IMR-90 (cell line): ENCODE results near the gene LDLRAD3. TPM values are rescaled to one million over a fixed set of nuclear protein-coding genes. Genes with fewer than 3 reads are reported as not detected.

Experiments
- ATAC-seq: fragments of 200-7000 bp; cut with Tn5 transposase; 2 replicates; pipeline ENCODE4 v1.9.1; 2020; ENCODE audit warnings: low read depth, mild to moderate bottlenecking, moderate library complexity
- BruUV-seq: library from RNA; stranded (reverse); fragments of 400-500 nt; replicated peaks from 2 replicates; lab custom pipeline; 2021; lab: Mats Ljungman, UMichigan
- CTCF ChIA-PET: fragments of 300-600 bp; formaldehyde crosslinking; extraction: SDS; loops from one replicate; lab custom pipeline; 2021; ENCODE audit warnings: antibody characterized with exemption; lab: Yijun Ruan, JAX
- POLR2A ChIA-PET: fragments of 300-600 bp; sonication (Branson Sonifier 250); formaldehyde crosslinking; loops from one replicate; lab custom pipeline; 2022; ENCODE audit warnings: antibody characterized with exemption; ENCODE audit not compliant: unreplicated experiment; lab: Charles Lee
- DNase-seq: peaks from one replicate; pipeline ENCODE4 v3.0.0; 2013
- H2AFZ ChIP-seq: replicated peaks from 2 replicates; pipeline ENCODE3; 2013; ENCODE audit warnings: low read length, mild to moderate bottlenecking; ENCODE audit not compliant: poor library complexity
- H2AK5ac ChIP-seq: 2 replicates; pipeline ENCODE4 v1.6.1; 2013; ENCODE audit warnings: low read depth, low read length, inconsistent platforms
- H2AK9ac ChIP-seq: replicated peaks from 2 replicates; pipeline ENCODE3; 2013; ENCODE audit warnings: mild to moderate bottlenecking, low read depth, low read length, moderate library complexity; ENCODE audit not compliant: poor library complexity
- H2BK120ac ChIP-seq: 2 replicates; pipeline ENCODE4 v1.6.1; 2013; ENCODE audit warnings: low read depth, low read length, inconsistent platforms
- H2BK15ac ChIP-seq: 3 replicates; pipeline ENCODE4 v1.6.1; 2013; ENCODE audit warnings: low read depth, low read length, inconsistent platforms
- H2BK20ac ChIP-seq: 2 replicates; pipeline ENCODE4 v1.6.1; 2013; ENCODE audit warnings: low read depth, mild to moderate bottlenecking, inconsistent platforms, low read length, moderate library complexity
- H2BK5ac ChIP-seq: 2 replicates; pipeline ENCODE4 v1.6.1; 2013; ENCODE audit warnings: mild to moderate bottlenecking, low read depth, low read length, inconsistent platforms; ENCODE audit not compliant: poor library complexity, severe bottlenecking
- H3K14ac ChIP-seq: replicated peaks from 2 replicates; pipeline ENCODE4 v1.6.1; 2013; ENCODE audit warnings: low read depth, low read length, inconsistent platforms
- H3K18ac ChIP-seq: 2 replicates; pipeline ENCODE4 v1.6.1; 2013; ENCODE audit warnings: low read depth, low read length, control low read depth
- H3K23ac ChIP-seq: 2 replicates; pipeline ENCODE4 v1.6.1; 2013; ENCODE audit warnings: low read depth, low read length, inconsistent platforms
- H3K27ac ChIP-seq: 2 replicates; pipeline ENCODE4 v1.5.1; 2013; ENCODE audit warnings: mild to moderate bottlenecking, control low read depth, low read length; ENCODE audit not compliant: insufficient read depth
- H3K27me3 ChIP-seq: 2 replicates; pipeline ENCODE4 v1.6.1; 2013; ENCODE audit warnings: low read length; ENCODE audit not compliant: control insufficient read depth, insufficient read depth
- H3K36me3 ChIP-seq: 2 replicates; pipeline ENCODE4 v1.6.1; 2013; ENCODE audit warnings: low read length, mixed read lengths; ENCODE audit not compliant: control insufficient read depth, insufficient read depth
- H3K4ac ChIP-seq: 2 replicates; pipeline ENCODE4 v1.6.1; 2013; ENCODE audit warnings: low read depth, low read length, inconsistent platforms
- H3K4me1 ChIP-seq: 2 replicates; pipeline ENCODE4 v1.6.1; 2013; ENCODE audit warnings: low read length, mixed read lengths; ENCODE audit not compliant: control insufficient read depth, insufficient read depth
- H3K4me2 ChIP-seq: 2 replicates; pipeline ENCODE4 v1.6.1; 2013; ENCODE audit warnings: low read depth, mild to moderate bottlenecking, control low read depth, low read length, moderate library complexity
- H3K4me3 ChIP-seq: 2 replicates; pipeline ENCODE4 v1.5.1; 2013; ENCODE audit warnings: low read depth, mild to moderate bottlenecking, control low read depth, low read length, moderate library complexity; ENCODE audit not compliant: insufficient read depth
- H3K56ac ChIP-seq: 2 replicates; pipeline ENCODE4 v1.6.1; 2013; ENCODE audit warnings: low read length, inconsistent platforms; ENCODE audit not compliant: insufficient read depth; ENCODE audit errors: extremely low read depth
- H3K79me1 ChIP-seq, 2 experiments: 2 replicates each; pipeline ENCODE4 v1.6.1; 2013; ENCODE audit warnings: low read length in 2 of 2, inconsistent platforms in 1 of 2, low read depth in 1 of 2
- H3K9ac ChIP-seq: 2 replicates; pipeline ENCODE4 v1.6.1; 2013; ENCODE audit warnings: low read depth, low read length, control low read depth
- H3K9me1 ChIP-seq: 2 replicates; pipeline ENCODE4 v1.6.1; 2013; ENCODE audit warnings: low read length, inconsistent platforms; ENCODE audit not compliant: insufficient read depth
- H3K9me3 ChIP-seq: 2 replicates; pipeline ENCODE4 v1.6.1; 2013; ENCODE audit warnings: low read length; ENCODE audit not compliant: control insufficient read depth, insufficient read depth
- H4K20me1 ChIP-seq: 2 replicates; pipeline ENCODE4 v1.6.1; 2013; ENCODE audit warnings: low read length, inconsistent platforms; ENCODE audit not compliant: insufficient read depth
- H4K5ac ChIP-seq: 2 replicates; pipeline ENCODE4 v1.6.1; 2013; ENCODE audit warnings: mild to moderate bottlenecking, low read depth, low read length, control low read depth
- H4K8ac ChIP-seq, 2 experiments: 2 replicates each; pipeline ENCODE4 v1.6.1; 2013; ENCODE audit warnings: low read depth in 2 of 2, low read length in 2 of 2, control low read depth in 1 of 2, inconsistent platforms in 1 of 2
- H4K91ac ChIP-seq: 2 replicates; pipeline ENCODE4 v1.6.1; 2013; ENCODE audit warnings: low read depth, low read length, inconsistent platforms; ENCODE audit not compliant: insufficient read depth
- BHLHE40 ChIP-seq: fragments of 150-350 bp; IDR thresholded peaks from 2 replicates; pipeline ENCODE4 v1.6.1; 2016; ENCODE audit warnings: mild to moderate bottlenecking, low read depth, low read length
- CEBPB ChIP-seq: IDR thresholded peaks from 2 replicates; pipeline ENCODE4 v1.6.1; 2012; ENCODE audit warnings: low read depth, low read length, improper control_type of control experiment
- MXI1 ChIP-seq: IDR thresholded peaks from 2 replicates; pipeline ENCODE4 v1.6.1; 2012; ENCODE audit warnings: low read depth, mild to moderate bottlenecking, low read length, moderate library complexity, borderline replicate concordance
- NFE2L2 ChIP-seq: fragments of 150-350 bp; IDR thresholded peaks from 2 replicates; pipeline ENCODE4 v1.6.1; 2016; ENCODE audit warnings: low read depth, mild to moderate bottlenecking, low read length
- POLR2A ChIP-seq: IDR thresholded peaks from 2 replicates; pipeline ENCODE4 v1.6.1; 2012; ENCODE audit warnings: mild to moderate bottlenecking, low read depth, low read length
- SMC3 ChIP-seq: fragments of 150-350 bp; IDR thresholded peaks from 2 replicates; pipeline ENCODE4 v1.6.1; 2016; ENCODE audit warnings: low read depth, mild to moderate bottlenecking, antibody characterized with exemption, low read length, moderate library complexity
- WGBS, 2 experiments: methylation state at CpG; one replicate each; pipeline versions ENCODE4 v1.1.5 to v1.1.7; 2013; ENCODE audit warnings: missing lambda C conversion rate in 2 of 2; ENCODE audit not compliant: insufficient read length in 1 of 2; ENCODE audit errors: extremely low coverage in 2 of 2; 5-methylcytosine and 5-hydroxymethylcytosine counted together
- dilution Hi-C: fragments of 300-500 bp; cut with HindIII; formaldehyde crosslinking; loops from one replicate; pipeline ENCODE4 v1.14.3; 2018; ENCODE audit warnings: low sequenced_read_pairs; ENCODE audit not compliant: unreplicated experiment
- in situ Hi-C: fragments of 300-500 bp; cut with MboI; formaldehyde crosslinking; loops from 3 replicates; pipeline ENCODE4 v1.14.3; 2019; ENCODE audit warnings: low sequenced_read_pairs, inconsistent platforms, mixed read lengths
- intact Hi-C: fragments of 100-400 bp; cut with micrococcal nuclease; formaldehyde crosslinking; loops from 2 replicates; pipeline ENCODE4 v1.10.0; 2022
- polyA plus RNA-seq, 3 experiments: library from polyadenylated mRNA; depleted of rRNA; stranded (reverse); fragments of >200 nt; gene quantifications; 2 replicates each; pipeline ENCODE4 v1.2.3, GENCODE V29; 2012; ENCODE audit warnings: low replicate concordance in 1 of 3
- total RNA-seq: library from RNA; depleted of rRNA; stranded (reverse); fragments of >200 nt; gene quantifications from 2 replicates; pipeline ENCODE4 v1.2.3, GENCODE V29; 2012
- TF ChIP-seq, protein P1 (sequence below): fragments of 150-350 bp; IDR thresholded peaks from 2 replicates; pipeline ENCODE4 v1.6.1; 2016; ENCODE audit warnings: low read depth, mild to moderate bottlenecking, low read length, moderate library complexity, borderline replicate concordance
- TF ChIP-seq, protein P2 (sequence below): fragments of 150-350 bp; IDR thresholded peaks from 2 replicates; pipeline ENCODE4 v1.6.1; 2017; ENCODE audit warnings: mild to moderate bottlenecking, antibody characterized with exemption, low read length, low read depth
- TF ChIP-seq, protein P3 (sequence below): conservative IDR thresholded peaks from 2 replicates; pipeline ENCODE4 v1.5.1; 2012; ENCODE audit warnings: mild to moderate bottlenecking, low read depth, low read length, improper control_type of control experiment

The LDLRAD3 gene
- total and polyA plus RNA-seq, 2 of the 4 experiments (the other 2 are of a cell fraction) = 2.7 to 6.4 TPM

DNA sequence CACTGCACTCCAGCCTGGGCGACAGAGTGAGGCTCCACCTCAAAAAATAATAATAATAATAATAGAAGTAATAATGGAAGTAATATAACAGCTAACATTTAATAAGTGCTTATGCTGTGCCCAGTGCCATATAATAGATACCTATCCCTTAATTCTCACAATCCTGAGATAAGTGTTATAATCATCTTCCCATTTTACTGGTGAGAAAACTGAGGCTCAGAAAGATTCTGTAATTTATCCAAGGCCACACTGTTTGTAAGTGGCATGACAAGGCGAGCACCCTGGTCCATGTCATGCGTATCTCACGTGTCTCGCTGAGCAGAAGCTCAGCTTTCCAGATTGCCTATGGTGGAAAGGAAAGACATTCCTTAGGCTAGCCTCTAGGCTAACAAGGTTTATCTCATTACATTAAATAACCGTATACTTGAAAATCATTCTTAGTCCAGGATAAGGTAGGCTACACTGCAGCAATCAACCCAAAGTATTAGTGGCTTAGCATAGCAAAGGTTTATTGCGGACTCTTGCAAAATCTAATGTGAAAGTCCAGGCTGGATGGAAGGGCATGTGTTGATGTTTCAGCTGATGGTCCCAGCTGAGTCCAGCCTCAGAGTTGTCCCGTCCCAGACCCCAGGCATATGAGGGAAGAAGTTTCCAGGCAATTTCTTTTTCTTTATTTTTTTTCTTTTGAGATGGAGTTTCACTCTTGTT, 15.0 kb upstream of the LDLRAD3 start:
- CTCF ChIA-PET = no interaction called here
- H3K4me2 ChIP-seq = no peak overlapping the region
- H2BK20ac ChIP-seq = no peak overlapping the region
- peaks cover 2% of the 10 kb centered on the region; the same call in 1 of the 2 replicates for H3K4me1 ChIP-seq
- H3K4ac ChIP-seq = no peak overlapping the region
- no peak overlapping the region for H2AK9ac ChIP-seq
- no peak overlapping the region for H2AFZ ChIP-seq
- H3K27me3 ChIP-seq = peaks cover 4% of the 10 kb centered on the region
- dilution Hi-C loops = no loop called here
- H2BK15ac ChIP-seq = no peak overlapping the region
- H3K9ac ChIP-seq = no peak overlapping the region
- TF ChIP-seq, protein P1, sequence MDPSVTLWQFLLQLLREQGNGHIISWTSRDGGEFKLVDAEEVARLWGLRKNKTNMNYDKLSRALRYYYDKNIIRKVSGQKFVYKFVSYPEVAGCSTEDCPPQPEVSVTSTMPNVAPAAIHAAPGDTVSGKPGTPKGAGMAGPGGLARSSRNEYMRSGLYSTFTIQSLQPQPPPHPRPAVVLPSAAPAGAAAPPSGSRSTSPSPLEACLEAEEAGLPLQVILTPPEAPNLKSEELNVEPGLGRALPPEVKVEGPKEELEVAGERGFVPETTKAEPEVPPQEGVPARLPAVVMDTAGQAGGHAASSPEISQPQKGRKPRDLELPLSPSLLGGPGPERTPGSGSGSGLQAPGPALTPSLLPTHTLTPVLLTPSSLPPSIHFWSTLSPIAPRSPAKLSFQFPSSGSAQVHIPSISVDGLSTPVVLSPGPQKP = no peak
- TF ChIP-seq CEBPB (no peak), BHLHE40 (no peak), NFE2L2 (no peak), POLR2A (no peak), MXI1 (no peak), SMC3 (no peak)
- TF ChIP-seq, protein P2, sequence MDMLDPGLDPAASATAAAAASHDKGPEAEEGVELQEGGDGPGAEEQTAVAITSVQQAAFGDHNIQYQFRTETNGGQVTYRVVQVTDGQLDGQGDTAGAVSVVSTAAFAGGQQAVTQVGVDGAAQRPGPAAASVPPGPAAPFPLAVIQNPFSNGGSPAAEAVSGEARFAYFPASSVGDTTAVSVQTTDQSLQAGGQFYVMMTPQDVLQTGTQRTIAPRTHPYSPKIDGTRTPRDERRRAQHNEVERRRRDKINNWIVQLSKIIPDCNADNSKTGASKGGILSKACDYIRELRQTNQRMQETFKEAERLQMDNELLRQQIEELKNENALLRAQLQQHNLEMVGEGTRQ = no peak
- TF ChIP-seq, protein P3, sequence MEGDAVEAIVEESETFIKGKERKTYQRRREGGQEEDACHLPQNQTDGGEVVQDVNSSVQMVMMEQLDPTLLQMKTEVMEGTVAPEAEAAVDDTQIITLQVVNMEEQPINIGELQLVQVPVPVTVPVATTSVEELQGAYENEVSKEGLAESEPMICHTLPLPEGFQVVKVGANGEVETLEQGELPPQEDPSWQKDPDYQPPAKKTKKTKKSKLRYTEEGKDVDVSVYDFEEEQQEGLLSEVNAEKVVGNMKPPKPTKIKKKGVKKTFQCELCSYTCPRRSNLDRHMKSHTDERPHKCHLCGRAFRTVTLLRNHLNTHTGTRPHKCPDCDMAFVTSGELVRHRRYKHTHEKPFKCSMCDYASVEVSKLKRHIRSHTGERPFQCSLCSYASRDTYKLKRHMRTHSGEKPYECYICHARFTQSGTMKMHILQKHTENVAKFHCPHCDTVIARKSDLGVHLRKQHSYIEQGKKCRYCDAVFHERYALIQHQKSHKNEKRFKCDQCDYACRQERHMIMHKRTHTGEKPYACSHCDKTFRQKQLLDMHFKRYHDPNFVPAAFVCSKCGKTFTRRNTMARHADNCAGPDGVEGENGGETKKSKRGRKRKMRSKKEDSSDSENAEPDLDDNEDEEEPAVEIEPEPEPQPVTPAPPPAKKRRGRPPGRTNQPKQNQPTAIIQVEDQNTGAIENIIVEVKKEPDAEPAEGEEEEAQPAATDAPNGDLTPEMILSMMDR = no peak
- H3K27ac ChIP-seq = no peak overlapping the region
- no peak overlapping the region for H2BK5ac ChIP-seq
- no peak overlapping the region for H4K8ac ChIP-seq
- no peaks in the 10 kb centered on the region for H3K9me3 ChIP-seq
- H2AK5ac ChIP-seq = no peak overlapping the region
- no peak overlapping the region for H4K91ac ChIP-seq
- no peaks in the 10 kb centered on the region for H3K36me3 ChIP-seq
- no peak overlapping the region for H3K4me3 ChIP-seq
- POLR2A ChIA-PET = no interaction called here
- BruUV-seq = no TSS peak
- in situ Hi-C loops = no loop called here
- no peak overlapping the region for H3K14ac ChIP-seq
- no peak for ATAC-seq
- intact Hi-C loops = no loop called here
- no peak overlapping the region for H3K56ac ChIP-seq
- H3K18ac ChIP-seq = no peak overlapping the region
- 100% methylated on average over 1 of the region's 8 CpGs; no CpG with 5 or more reads in 1 of the 2 experiments for WGBS, 2 experiments
- no peaks in the 10 kb centered on the region for H4K20me1 ChIP-seq
- H3K79me1 ChIP-seq = no peaks in the 10 kb centered on the region
- no peaks in the 10 kb centered on the region for H3K9me1 ChIP-seq
- no peak overlapping the region for H4K5ac ChIP-seq
- H2BK120ac ChIP-seq = no peak overlapping the region
- H3K23ac ChIP-seq = no peak overlapping the region
- DNase-seq = no peak
